Stimulated activated memory B cell treated with anti-CD40 and anti-IgM and Interleukin-4, amounts not matched to agents 10 μg/mL and 1 μg/mL and 100 μg/mL, for 72 hours (primary cell): ENCODE data around the gene YIPF4.
"Not testable (repeated sequence)": the region's sequence is repeated elsewhere in the genome, so short reads cannot be mapped to it uniquely, and the experiment has no call there.

Source experiments
- ATAC-seq: fragments of 150-1000 bp; cut with Tn5 transposase; 2 replicates; pipeline ENCODE4 v1.10.0; 2021
- H3K27ac Mint-ChIP-seq: one replicate; pipeline ENCODE4 v1.8.0; 2022; ENCODE audit warnings: mild to moderate bottlenecking, mixed read lengths
- H3K27me3 Mint-ChIP-seq: one replicate; pipeline ENCODE4 v1.8.0; 2022; ENCODE audit warnings: mixed read lengths
- H3K36me3 Mint-ChIP-seq: one replicate; pipeline ENCODE4 v1.8.0; 2022; ENCODE audit warnings: mixed read lengths
- H3K4me1 Mint-ChIP-seq: one replicate; pipeline ENCODE4 v1.8.0; 2022; ENCODE audit warnings: mixed read lengths
- H3K4me3 Mint-ChIP-seq: one replicate; pipeline ENCODE4 v1.8.0; 2022; ENCODE audit warnings: mild to moderate bottlenecking, moderate library complexity, mixed read lengths
- H3K9me3 Mint-ChIP-seq: one replicate; pipeline ENCODE4 v1.8.0; 2022; ENCODE audit warnings: mixed read lengths

Gene YIPF4

DNA sequence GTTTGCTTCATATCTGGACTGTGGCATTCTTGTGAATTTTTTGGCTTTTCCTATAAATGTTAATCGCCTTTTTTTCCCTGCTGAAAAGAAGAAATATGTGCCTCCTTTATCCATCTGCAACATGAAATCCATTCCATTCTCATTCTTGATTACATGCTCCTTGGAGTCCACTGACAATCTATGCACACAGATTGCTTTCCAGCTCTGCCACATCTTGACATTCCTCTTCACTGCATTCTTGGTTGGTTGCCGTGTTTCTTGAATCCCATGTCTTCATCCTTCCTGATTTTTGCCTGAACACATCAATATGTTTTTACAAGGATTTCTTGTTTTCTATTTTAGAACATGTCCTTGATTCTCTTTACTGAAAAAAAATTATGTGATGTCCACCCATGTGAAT, 52.4 kb downstream of the YIPF4 start:
- no peaks in the 10 kb centered on the region for H3K27me3 Mint-ChIP-seq
- H3K4me1 Mint-ChIP-seq, result peaks cover 6% of the 10 kb centered on the region
- no peak for ATAC-seq
- H3K27ac Mint-ChIP-seq, result no peak overlapping the region
- no peak overlapping the region for H3K4me3 Mint-ChIP-seq
- no peaks in the 10 kb centered on the region for H3K9me3 Mint-ChIP-seq
- H3K36me3 Mint-ChIP-seq, result peaks cover 17% of the 10 kb centered on the region

GRCh38 chr2:32342801-32343200, 65.1 kb downstream of the YIPF4 start:
- H3K36me3 Mint-ChIP-seq, result no peaks in the 10 kb centered on the region
- no peaks in the 10 kb centered on the region for H3K4me1 Mint-ChIP-seq
- H3K27me3 Mint-ChIP-seq, result no peaks in the 10 kb centered on the region
- no peak for ATAC-seq
- no peak overlapping the region for H3K27ac Mint-ChIP-seq
- H3K4me3 Mint-ChIP-seq, result no peak overlapping the region
- no peaks in the 10 kb centered on the region for H3K9me3 Mint-ChIP-seq

- ATAC-seq, H3K4me3 Mint-ChIP-seq, H3K4me1 Mint-ChIP-seq, H3K36me3 Mint-ChIP-seq, H3K27ac Mint-ChIP-seq, H3K9me3 Mint-ChIP-seq, H3K27me3 Mint-ChIP-seq: not testable (repeated sequence)
These were observed 73.1 kb downstream of the YIPF4 start for GRCh38 chr2:32350797-32351196.

DNA sequence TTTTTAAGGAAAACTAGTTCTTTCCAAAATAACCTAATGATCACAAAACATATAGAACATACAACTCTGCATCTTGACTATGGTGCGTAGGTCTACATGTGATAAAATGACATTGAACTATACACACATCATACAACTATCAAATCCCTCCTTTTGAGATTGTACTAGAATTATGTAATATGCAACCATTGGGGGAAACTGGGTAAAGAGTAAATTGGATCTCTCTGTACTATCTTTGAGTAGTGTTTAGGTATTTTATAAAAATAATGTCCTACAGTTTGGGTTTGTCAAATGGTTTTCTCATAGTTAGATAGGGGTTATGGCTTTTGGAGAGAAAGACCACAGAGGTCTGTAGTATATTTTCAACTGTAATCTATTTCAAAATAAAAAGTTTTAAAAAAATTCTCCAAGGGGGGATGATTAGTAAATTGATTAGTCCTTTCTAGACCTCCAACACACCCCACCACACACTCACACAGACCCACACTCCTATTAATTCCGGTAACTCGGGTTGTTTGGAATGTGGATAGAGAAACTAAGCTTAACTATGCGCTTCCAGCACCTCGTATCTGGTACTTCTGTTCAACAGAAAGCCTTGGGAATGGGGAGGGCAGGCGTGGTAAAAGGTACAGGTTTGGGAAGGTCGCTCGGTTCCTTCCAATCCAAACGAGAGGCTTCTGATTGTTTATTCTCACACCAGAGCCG, 78.4 kb downstream of the YIPF4 start:
- Mint-ChIP-seq H3K27me3 (no peaks in the 10 kb centered on the region), H3K4me1 (peaks cover 29% of the 10 kb centered on the region), H3K27ac (peak overlapping the region; percentile 97), H3K4me3 (peak overlapping the region; percentile 99), H3K9me3 (no peaks in the 10 kb centered on the region), H3K36me3 (peaks cover 26% of the 10 kb centered on the region)
- ATAC-seq, result no peak

- Mint-ChIP-seq H3K9me3 (no peaks in the 10 kb centered on the region), H3K36me3 (peaks cover 33% of the 10 kb centered on the region), H3K27ac (peak within 1 kb of the TSS; percentile 97), H3K4me3 (peak within 1 kb of the TSS; percentile 99), H3K27me3 (no peaks in the 10 kb centered on the region), H3K4me1 (peaks cover 35% of the 10 kb centered on the region)
- peak; percentile 97 for ATAC-seq
These were observed 79.1 kb downstream of the YIPF4 start, which contains the start of gene BIRC6 for GRCh38 chr2:32356681-32357317. Gene BIRC6, plus strand, starts transcription at chr2:32357023. Its CDS starts 139 bp downstream, at chr2:32357162.

DNA sequence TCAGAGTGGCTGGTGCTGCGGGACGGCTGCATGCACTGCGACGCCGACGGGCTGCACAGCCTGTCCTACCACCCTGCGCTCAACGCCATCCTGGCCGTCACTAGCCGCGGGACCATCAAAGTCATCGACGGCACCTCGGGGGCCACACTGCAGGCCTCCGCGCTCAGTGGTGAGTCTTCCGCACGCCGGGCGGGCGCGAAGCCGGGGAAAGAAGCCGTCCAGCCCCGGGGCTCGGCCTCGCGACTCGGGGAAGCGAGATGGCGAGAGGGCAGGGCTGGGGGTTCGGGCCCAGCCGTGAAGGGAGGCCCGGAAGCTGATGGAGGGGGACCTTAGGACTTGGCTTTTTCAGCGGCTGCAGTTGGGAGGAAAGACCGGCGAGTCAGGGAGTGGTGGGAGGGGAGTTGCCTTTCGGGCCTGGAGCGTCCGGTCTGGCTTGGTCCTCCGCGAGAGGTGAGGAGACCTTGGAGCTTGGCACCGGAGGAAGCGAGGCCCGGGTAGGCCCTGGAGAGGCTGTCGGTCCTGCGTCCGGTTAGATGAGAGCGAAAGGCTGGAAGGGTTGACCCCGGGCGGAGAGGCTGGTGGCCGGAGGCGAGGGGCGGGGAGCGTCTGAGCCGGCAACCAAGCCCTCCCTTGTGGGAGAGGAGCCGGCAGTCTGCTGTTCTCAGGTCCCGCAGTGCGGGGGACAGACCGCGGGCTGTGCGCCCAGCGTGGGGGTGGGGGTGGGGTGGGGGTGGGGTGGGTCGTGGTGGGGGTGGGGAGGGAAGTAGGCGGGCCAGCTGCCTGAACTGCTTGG, 79.8 kb downstream of the YIPF4 start:
- peak overlapping the region; percentile 99 for H3K4me3 Mint-ChIP-seq
- peaks cover 35% of the 10 kb centered on the region for H3K36me3 Mint-ChIP-seq
- peaks cover 42% of the 10 kb centered on the region for H3K4me1 Mint-ChIP-seq
- H3K9me3 Mint-ChIP-seq, result no peaks in the 10 kb centered on the region
- no peaks in the 10 kb centered on the region for H3K27me3 Mint-ChIP-seq
- H3K27ac Mint-ChIP-seq, result peak overlapping the region; percentile 97
- peak; percentile 34 for ATAC-seq

GRCh38 chr2:32358111-32358482, 80.4 kb downstream of the YIPF4 start:
- H3K36me3 Mint-ChIP-seq, result peaks cover 35% of the 10 kb centered on the region
- H3K9me3 Mint-ChIP-seq, result no peaks in the 10 kb centered on the region

DNA sequence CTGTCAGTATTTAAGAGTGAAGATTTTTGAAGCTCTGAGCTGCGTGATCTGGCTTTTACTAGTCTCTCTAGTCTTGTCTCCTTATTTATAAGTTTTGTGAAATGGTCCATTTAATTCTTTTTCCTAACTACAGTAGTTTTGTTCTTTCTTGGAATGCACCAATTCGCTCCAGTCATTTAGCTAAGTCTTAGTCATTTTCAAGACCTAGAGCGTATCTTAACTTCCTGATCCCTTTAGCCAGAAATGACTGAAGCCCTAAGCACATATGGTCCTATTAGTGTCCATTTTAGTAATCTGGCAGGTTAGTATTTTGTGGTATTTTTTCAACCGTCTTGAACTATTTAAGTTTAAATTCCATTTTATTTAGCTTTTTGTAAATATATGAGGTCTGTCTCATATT, 82.7 kb downstream of the YIPF4 start:
- Mint-ChIP-seq H3K27ac (peak overlapping the region; percentile 97), H3K4me1 (peaks cover 63% of the 10 kb centered on the region), H3K27me3 (no peaks in the 10 kb centered on the region), H3K9me3 (no peaks in the 10 kb centered on the region), H3K36me3 (peaks cover 35% of the 10 kb centered on the region), H3K4me3 (peak overlapping the region; percentile 18)
- no peak for ATAC-seq

More at GRCh38 chr2:32358111-32358482, 80.4 kb downstream of the YIPF4 start:
- peak overlapping the region; percentile 97 for H3K27ac Mint-ChIP-seq
- H3K4me1 Mint-ChIP-seq, result peaks cover 44% of the 10 kb centered on the region
- ATAC-seq, result no peak
- H3K27me3 Mint-ChIP-seq, result no peaks in the 10 kb centered on the region
- H3K4me3 Mint-ChIP-seq, result peak overlapping the region; percentile 99

DNA sequence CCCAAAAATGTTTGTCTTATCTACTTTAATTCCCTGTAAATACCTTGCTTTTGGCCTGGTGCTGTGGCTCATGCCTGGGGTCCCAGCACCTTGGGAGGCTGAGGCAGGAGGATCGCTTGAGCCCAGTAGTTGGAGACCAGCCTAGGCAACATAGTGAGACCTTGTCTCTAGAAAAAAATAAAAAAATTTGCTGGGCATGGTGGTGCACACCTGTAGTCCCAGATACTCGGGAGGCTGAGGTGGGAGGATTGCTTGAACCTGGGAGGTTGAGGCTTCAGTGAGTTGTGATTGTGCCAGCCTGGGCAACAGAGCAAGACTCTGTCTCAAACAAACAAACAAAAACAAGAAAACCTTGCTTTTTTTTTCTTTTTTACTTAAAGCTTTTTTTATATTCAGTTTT, 85.3 kb downstream of the YIPF4 start:
- not testable (repeated sequence) for H3K27me3 Mint-ChIP-seq, H3K27ac Mint-ChIP-seq, ATAC-seq, H3K9me3 Mint-ChIP-seq, H3K4me3 Mint-ChIP-seq
- peaks cover 83% of the 10 kb centered on the region for H3K4me1 Mint-ChIP-seq
- peaks cover 34% of the 10 kb centered on the region for H3K36me3 Mint-ChIP-seq

DNA sequence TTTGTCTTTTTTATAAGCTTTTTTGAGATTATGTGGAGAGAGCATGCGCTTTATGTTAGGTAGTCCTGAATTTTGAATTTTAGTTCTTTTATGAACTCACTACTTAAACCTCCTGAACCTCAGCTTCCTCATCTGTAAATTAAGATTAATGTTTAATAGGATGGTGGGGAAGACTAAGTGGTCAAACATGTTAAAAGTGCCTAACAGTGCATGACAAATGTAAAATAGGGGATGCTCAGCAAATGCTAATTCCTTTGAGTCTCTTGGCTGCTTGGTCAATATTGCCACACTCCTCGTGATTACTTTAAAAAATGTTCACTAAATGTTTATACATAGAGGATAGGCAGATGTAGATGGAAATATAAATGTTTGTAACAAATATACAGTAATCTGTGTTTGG, 85.9 kb downstream of the YIPF4 start:
- H3K4me3 Mint-ChIP-seq, result no peak overlapping the region
- peak; percentile 58 for ATAC-seq
- H3K4me1 Mint-ChIP-seq, result peaks cover 82% of the 10 kb centered on the region
- H3K27ac Mint-ChIP-seq, result no peak overlapping the region
- H3K9me3 Mint-ChIP-seq, result no peaks in the 10 kb centered on the region
- H3K27me3 Mint-ChIP-seq, result no peaks in the 10 kb centered on the region
- peaks cover 28% of the 10 kb centered on the region for H3K36me3 Mint-ChIP-seq

- H3K9me3 Mint-ChIP-seq, ATAC-seq, H3K27me3 Mint-ChIP-seq: not testable (repeated sequence)
- Mint-ChIP-seq H3K4me1 (peaks cover 82% of the 10 kb centered on the region), H3K27ac (peak overlapping the region; percentile 54), H3K36me3 (peaks cover 22% of the 10 kb centered on the region), H3K4me3 (peak overlapping the region; percentile 7)
These were observed 86.6 kb downstream of the YIPF4 start for GRCh38 chr2:32364290-32364689.

- H3K4me3 Mint-ChIP-seq, H3K27me3 Mint-ChIP-seq, H3K9me3 Mint-ChIP-seq, H3K27ac Mint-ChIP-seq, ATAC-seq: not testable (repeated sequence)
- Mint-ChIP-seq H3K4me1 (peaks cover 72% of the 10 kb centered on the region), H3K36me3 (peaks cover 14% of the 10 kb centered on the region)
These were observed 88.0 kb downstream of the YIPF4 start for GRCh38 chr2:32365679-32366078.
